Astrocyte (in vitro differentiated cells and primary cell): ENCODE data around the gene ZDHHC20.

Source experiments
- CTCF ChIP-seq: IDR thresholded peaks from 2 replicates; pipeline ENCODE4 v1.5.1; 2011; ENCODE audit warnings: low read depth, mild to moderate bottlenecking, inconsistent platforms, low read length, moderate library complexity; ENCODE audit not compliant: insufficient read depth
- EZH2 ChIP-seq: IDR thresholded peaks from 2 replicates; pipeline ENCODE4 v1.6.1; 2012; ENCODE audit warnings: mild to moderate bottlenecking, low read length, inconsistent platforms; ENCODE audit not compliant: insufficient read depth

GRCh38 chr13:21328836-21329477, 130.1 kb downstream of the ZDHHC20 start:
- TF ChIP-seq CTCF (no peak), EZH2 (no peak)
